OCI-LY7 (cell line): ENCODE results near the gene GLI3. TPM values are rescaled to one million over a fixed set of nuclear protein-coding genes. Genes with fewer than 3 reads are reported as not detected.

Experiments
- BruUV-seq: library from RNA; stranded (reverse); fragments of 400-500 nt; replicated peaks from 2 replicates; lab custom pipeline; 2021; lab: Mats Ljungman, UMichigan
- CTCF ChIA-PET: fragments of 300-600 bp; sonication (Branson Sonifier 250); formaldehyde crosslinking; loops from one replicate; lab custom pipeline; 2022; ENCODE audit warnings: antibody characterized with exemption; ENCODE audit not compliant: unreplicated experiment; lab: Charles Lee
- POLR2A ChIA-PET: fragments of 300-600 bp; sonication (Branson Sonifier 250); formaldehyde crosslinking; loops from one replicate; lab custom pipeline; 2022; ENCODE audit warnings: antibody characterized with exemption; lab: Charles Lee
- DNase-seq: peaks from one replicate; pipeline ENCODE4 v3.0.0-alpha.2; 2015; ENCODE audit warnings: low spot score
- H2AFZ ChIP-seq: fragments of 200-600 bp; sonication (generic), shearing (Covaris generic); 2 replicates; pipeline ENCODE4 v1.6.1; 2014; ENCODE audit warnings: mild to moderate bottlenecking, antibody characterized with exemption, low read length, moderate library complexity
- H3K27ac ChIP-seq: fragments of 200-600 bp; sonication (generic); 2 replicates; pipeline ENCODE4 v1.5.1; 2014; ENCODE audit warnings: mixed run types, low read depth, mild to moderate bottlenecking, moderate library complexity, low read length, inconsistent platforms; ENCODE audit not compliant: poor library complexity, severe bottlenecking
- H3K36me3 ChIP-seq: fragments of 200-600 bp; sonication (generic); 2 replicates; pipeline ENCODE4 v1.6.1; 2014; ENCODE audit warnings: mild to moderate bottlenecking, antibody characterized with exemption, low read length, moderate library complexity, mixed read lengths; ENCODE audit not compliant: insufficient read depth
- H3K4me1 ChIP-seq: fragments of 200-600 bp; sonication (generic); 2 replicates; pipeline ENCODE4 v1.5.1; 2014; ENCODE audit warnings: mild to moderate bottlenecking, low read length; ENCODE audit not compliant: insufficient read depth, poor library complexity, severe bottlenecking
- H3K4me2 ChIP-seq: fragments of 200-600 bp; sonication (generic); 2 replicates; pipeline ENCODE4 v1.6.1; 2014; ENCODE audit warnings: mild to moderate bottlenecking, low read length
- H3K4me3 ChIP-seq: fragments of 200-600 bp; sonication (generic); 2 replicates; pipeline ENCODE4 v1.5.1; 2014; ENCODE audit warnings: mild to moderate bottlenecking, low read depth, low read length; ENCODE audit not compliant: poor library complexity, severe bottlenecking
- H3K79me2 ChIP-seq: fragments of 200-600 bp; sonication (generic); 2 replicates; pipeline ENCODE4 v1.6.1; 2016; ENCODE audit warnings: low read depth, mild to moderate bottlenecking, low read length, moderate library complexity, mixed read lengths; ENCODE audit not compliant: insufficient read depth
- H3K9me2 ChIP-seq: fragments of 200-600 bp; sonication (generic); 2 replicates; pipeline ENCODE4 v1.6.1; 2016; ENCODE audit warnings: mild to moderate bottlenecking, low read length, mixed read lengths; ENCODE audit not compliant: insufficient read depth
- H3K9me3 ChIP-seq: fragments of 200-600 bp; sonication (generic); 2 replicates; pipeline ENCODE4 v1.6.1; 2014; ENCODE audit warnings: mild to moderate bottlenecking, mixed run types, low read length, mixed read lengths
- H4K20me1 ChIP-seq: fragments of 200-600 bp; sonication (generic); 2 replicates; pipeline ENCODE4 v1.6.1; 2014; ENCODE audit warnings: mild to moderate bottlenecking, antibody characterized with exemption, low read length, moderate library complexity, mixed read lengths; ENCODE audit not compliant: insufficient read depth
- CTCF ChIP-seq: fragments of 200-600 bp; sonication (generic); conservative IDR thresholded peaks from 2 replicates; pipeline ENCODE4 v1.5.1; 2014; ENCODE audit warnings: mild to moderate bottlenecking, antibody characterized with exemption, low read length, moderate library complexity, mixed read lengths
- EZH2phosphoT487 ChIP-seq: fragments of 200-600 bp; sonication (generic); IDR thresholded peaks from 2 replicates; pipeline ENCODE4 v1.6.1; 2018; ENCODE audit warnings: low read depth, borderline replicate concordance, mild to moderate bottlenecking, mixed run types, antibody characterized with exemption, low read length, moderate library complexity, mixed read lengths
- intact Hi-C: fragments of 100-400 bp; cut with micrococcal nuclease; formaldehyde crosslinking; loops from one replicate; pipeline ENCODE4 v1.10.0; 2022; ENCODE audit not compliant: unreplicated experiment
- total RNA-seq, 2 experiments: library from RNA; depleted of rRNA in 1 of 2; stranded (reverse); fragments of >200 nt in 1 of 2; shearing (Covaris generic) in 1 of 2; gene quantifications; 2 replicates each; pipeline ENCODE4 v1.2.3, GENCODE V29; 2014 to 2022

The GLI3 gene
- total RNA-seq, 2 experiments from 2014 or later, result not detected

GRCh38 chr7:42152329-42153205 is 84.4 kb downstream of the GLI3 start:
- ChIA-PET POLR2A (interaction anchor here (0.6 kb wide), 2 partner anchors 26 to 325 kb away, joined by 3 to 4 read pairs; no protein-coding TSS in a partner anchor), CTCF (no interaction called here)
- no peak overlapping the region for H2AFZ ChIP-seq
- no TSS peak for BruUV-seq
- H3K27ac ChIP-seq, result no peak overlapping the region
- H4K20me1 ChIP-seq, result no peaks in the 10 kb centered on the region
- H3K36me3 ChIP-seq, result no peaks in the 10 kb centered on the region
- H3K79me2 ChIP-seq, result no peaks in the 10 kb centered on the region
- no peaks in the 10 kb centered on the region for H3K4me1 ChIP-seq
- H3K9me3 ChIP-seq, result no peaks in the 10 kb centered on the region
- no peak overlapping the region for H3K4me3 ChIP-seq
- no peak for DNase-seq
- no peak overlapping the region for H3K4me2 ChIP-seq
- intact Hi-C loops, result no loop called here
- no peaks in the 10 kb centered on the region for H3K9me2 ChIP-seq
- TF ChIP-seq CTCF, result no peak
- no peak for TF ChIP-seq EZH2phosphoT487

GRCh38 chr7:42151309-42151708 is 85.7 kb downstream of the GLI3 start:
- ChIA-PET CTCF (no interaction called here), POLR2A (no interaction called here)
- no peaks in the 10 kb centered on the region for H4K20me1 ChIP-seq
- H3K9me2 ChIP-seq, result no peaks in the 10 kb centered on the region
- no peaks in the 10 kb centered on the region for H3K36me3 ChIP-seq
- H3K4me2 ChIP-seq, result no peak overlapping the region
- no peak overlapping the region for H2AFZ ChIP-seq
- BruUV-seq, result no TSS peak
- H3K4me3 ChIP-seq, result no peak overlapping the region
- no peaks in the 10 kb centered on the region for H3K4me1 ChIP-seq
- TF ChIP-seq EZH2phosphoT487 (no peak), CTCF (no peak)
- DNase-seq, result no peak
- H3K79me2 ChIP-seq, result no peaks in the 10 kb centered on the region
- no peak overlapping the region for H3K27ac ChIP-seq
- intact Hi-C loops, result no loop called here
- no peaks in the 10 kb centered on the region for H3K9me3 ChIP-seq

GRCh38 chr7:42145539-42145938 is 91.5 kb downstream of the GLI3 start:
- Histone ChIP-seq H3K4me3 (no peak overlapping the region), H2AFZ (no peak overlapping the region), H3K79me2 (no peaks in the 10 kb centered on the region), H4K20me1 (no peaks in the 10 kb centered on the region), H3K4me2 (no peak overlapping the region), H3K4me1 (no peaks in the 10 kb centered on the region), H3K36me3 (no peaks in the 10 kb centered on the region), H3K9me2 (no peaks in the 10 kb centered on the region), H3K9me3 (no peaks in the 10 kb centered on the region), H3K27ac (no peak overlapping the region)
- POLR2A ChIA-PET, result no interaction called here
- no peak for DNase-seq
- no peak for TF ChIP-seq EZH2phosphoT487
- TF ChIP-seq CTCF, result no peak
- intact Hi-C loops, result no loop called here
- no TSS peak for BruUV-seq
- CTCF ChIA-PET, result no interaction called here
